ENCODE data around the gene UCN.

The UCN gene

DNA sequence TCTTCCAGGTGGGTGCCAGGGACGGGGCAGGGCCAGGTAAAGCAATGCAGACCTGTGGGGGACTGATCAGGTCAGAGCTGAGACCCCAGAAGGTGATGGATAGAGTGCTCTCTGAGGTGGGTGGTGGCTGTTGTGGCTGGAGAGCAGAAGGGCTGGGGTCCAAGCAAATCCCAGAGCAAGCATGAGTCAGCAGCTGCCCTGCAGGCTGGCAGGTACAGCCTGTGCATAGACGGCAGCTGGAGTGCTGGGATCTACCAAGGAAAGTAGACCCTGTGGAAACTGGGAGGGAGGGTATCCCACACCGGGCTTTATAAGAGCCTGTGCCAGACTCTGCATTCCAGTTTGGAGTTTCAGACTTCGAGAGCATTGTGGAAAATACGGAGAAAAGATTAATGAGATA is 25.4 kb downstream of the UCN start:
- Histone ChIP-seq H3K4me1 (ENCODE audit: insufficient read depth, low read length, severe bottlenecking) (no peaks in the 10 kb centered on the region), H3K4me2 (ENCODE audit: low read length) (no peak overlapping the region), H3K9me3 (ENCODE audit: low read length) (no peaks in the 10 kb centered on the region), H3K9ac (ENCODE audit: low read length) (no peak overlapping the region), H3K27ac (ENCODE audit: low read depth, low read length, poor library complexity, severe bottlenecking) (no peak overlapping the region), H3K9me2 (ENCODE audit: low read depth, low read length) (no peaks in the 10 kb centered on the region), H3K4me3 (ENCODE audit: low read depth, low read length, poor library complexity, severe bottlenecking) (no peak overlapping the region), H3K27me3 (ENCODE audit: insufficient read depth, low read length) (no peaks in the 10 kb centered on the region; the same call in 1 of the 2 replicates), H3K79me2 (ENCODE audit: insufficient read depth, low read length) (no peaks in the 10 kb centered on the region), H3F3A (ENCODE audit: insufficient read depth, low read length) (no peaks in the 10 kb centered on the region), H2AFZ (ENCODE audit: low read length) (no peak overlapping the region), H4K20me1 (ENCODE audit: insufficient read depth, low read length) (no peaks in the 10 kb centered on the region), H3K36me3 (ENCODE audit: insufficient read depth, low read length) (no peaks in the 10 kb centered on the region)
- no peak for TF ChIP-seq EZH2 (IDR thresholded peaks at IDR 0.05; ENCODE audit: borderline replicate concordance, low read length)
- TF ChIP-seq, protein P1, sequence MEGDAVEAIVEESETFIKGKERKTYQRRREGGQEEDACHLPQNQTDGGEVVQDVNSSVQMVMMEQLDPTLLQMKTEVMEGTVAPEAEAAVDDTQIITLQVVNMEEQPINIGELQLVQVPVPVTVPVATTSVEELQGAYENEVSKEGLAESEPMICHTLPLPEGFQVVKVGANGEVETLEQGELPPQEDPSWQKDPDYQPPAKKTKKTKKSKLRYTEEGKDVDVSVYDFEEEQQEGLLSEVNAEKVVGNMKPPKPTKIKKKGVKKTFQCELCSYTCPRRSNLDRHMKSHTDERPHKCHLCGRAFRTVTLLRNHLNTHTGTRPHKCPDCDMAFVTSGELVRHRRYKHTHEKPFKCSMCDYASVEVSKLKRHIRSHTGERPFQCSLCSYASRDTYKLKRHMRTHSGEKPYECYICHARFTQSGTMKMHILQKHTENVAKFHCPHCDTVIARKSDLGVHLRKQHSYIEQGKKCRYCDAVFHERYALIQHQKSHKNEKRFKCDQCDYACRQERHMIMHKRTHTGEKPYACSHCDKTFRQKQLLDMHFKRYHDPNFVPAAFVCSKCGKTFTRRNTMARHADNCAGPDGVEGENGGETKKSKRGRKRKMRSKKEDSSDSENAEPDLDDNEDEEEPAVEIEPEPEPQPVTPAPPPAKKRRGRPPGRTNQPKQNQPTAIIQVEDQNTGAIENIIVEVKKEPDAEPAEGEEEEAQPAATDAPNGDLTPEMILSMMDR (IDR thresholded peaks at IDR 0.05; ENCODE audit: low read length) = no peak

DNA sequence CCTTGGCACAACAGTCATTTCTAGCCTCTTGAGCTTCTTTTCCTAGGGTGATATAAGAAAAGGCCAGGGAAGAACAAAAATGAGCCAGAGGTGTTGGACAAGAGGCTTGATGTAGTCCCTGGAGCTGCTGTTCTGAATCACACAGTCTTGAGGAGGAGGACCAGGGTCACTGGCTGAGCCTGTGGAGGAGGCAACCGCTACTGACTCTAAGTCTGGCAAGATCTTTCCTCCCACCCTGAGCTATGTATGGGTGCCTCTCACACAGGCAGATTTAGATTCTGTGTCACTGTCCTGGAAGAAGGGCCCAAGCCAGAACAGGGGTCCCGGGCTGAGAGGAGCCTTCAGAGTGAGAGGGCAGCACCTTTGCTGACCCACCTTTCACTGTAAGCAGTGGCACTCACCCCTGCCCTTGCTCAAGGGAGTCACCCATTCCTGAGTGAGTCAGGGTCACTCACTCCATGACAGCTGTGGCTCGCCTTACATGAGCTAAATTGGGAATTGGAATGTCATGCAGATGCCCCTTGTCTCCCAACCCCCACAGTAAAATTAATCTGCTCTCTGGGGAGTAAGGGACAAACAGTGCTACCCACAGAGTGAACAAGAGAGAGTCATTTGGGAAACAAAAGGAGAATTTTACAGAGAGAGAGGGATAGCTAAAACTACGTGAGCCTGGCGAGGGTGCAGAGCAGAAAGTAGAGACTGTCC is 26.2 kb downstream of the UCN start, which contains the start of gene TRIM54:
TRIM54 (plus strand) TSS at position 575 of the 705 bp plus-strand sequence. CDS start 303 bp downstream, outside the sequence.
- no peaks in the 10 kb centered on the region for H3K79me2 ChIP-seq (ENCODE audit: insufficient read depth, low read length)
- no peak within 1 kb of the TSS for H3K9ac ChIP-seq (ENCODE audit: low read length)
- H3K27me3 ChIP-seq (ENCODE audit: insufficient read depth, low read length) = no peaks in the 10 kb centered on the region; the same call in 1 of the 2 replicates
- H3K4me3 ChIP-seq (ENCODE audit: low read depth, low read length, poor library complexity, severe bottlenecking) = no peak within 1 kb of the TSS
- no peaks in the 10 kb centered on the region for H3K9me2 ChIP-seq (ENCODE audit: low read depth, low read length)
- no peaks in the 10 kb centered on the region for H3K36me3 ChIP-seq (ENCODE audit: insufficient read depth, low read length)
- H3F3A ChIP-seq (ENCODE audit: insufficient read depth, low read length) = no peaks in the 10 kb centered on the region
- H3K27ac ChIP-seq (ENCODE audit: low read depth, low read length, poor library complexity, severe bottlenecking) = no peak within 1 kb of the TSS
- TF ChIP-seq, protein P1 (IDR thresholded peaks at IDR 0.05; ENCODE audit: low read length) = no peak
- no peak for TF ChIP-seq EZH2 (IDR thresholded peaks at IDR 0.05; ENCODE audit: borderline replicate concordance, low read length)
- H4K20me1 ChIP-seq (ENCODE audit: insufficient read depth, low read length) = no peaks in the 10 kb centered on the region
- no peaks in the 10 kb centered on the region for H3K9me3 ChIP-seq (ENCODE audit: low read length)
- H3K4me2 ChIP-seq (ENCODE audit: low read length) = no peak within 1 kb of the TSS
- no peaks in the 10 kb centered on the region for H3K4me1 ChIP-seq (ENCODE audit: insufficient read depth, low read length, severe bottlenecking)
- no peak within 1 kb of the TSS for H2AFZ ChIP-seq (ENCODE audit: low read length)

DNA sequence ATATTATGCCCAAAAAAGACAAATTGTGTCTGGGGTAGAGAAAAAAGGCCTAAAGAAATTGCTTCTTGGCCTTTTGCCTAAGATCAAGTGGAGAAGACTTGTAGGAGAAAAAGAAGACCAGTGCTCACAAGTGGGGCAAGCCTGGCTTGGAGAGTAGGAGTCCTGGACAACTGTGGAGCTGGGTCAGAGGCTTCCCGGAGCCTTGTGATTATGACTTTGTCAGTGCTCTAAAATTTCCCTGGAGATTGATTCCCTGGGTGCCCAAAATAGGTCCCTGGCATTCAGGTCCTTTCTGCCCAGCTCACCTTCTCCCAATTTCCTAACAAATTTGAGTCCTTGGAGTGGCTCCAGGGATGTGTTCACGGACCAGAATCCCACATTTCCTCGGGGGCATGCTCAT is 26.8 kb downstream of the UCN start:
- Histone ChIP-seq H3K27ac (ENCODE audit: low read depth, low read length, poor library complexity, severe bottlenecking) (no peak overlapping the region), H3K9ac (ENCODE audit: low read length) (no peak overlapping the region), H3K4me3 (ENCODE audit: low read depth, low read length, poor library complexity, severe bottlenecking) (no peak overlapping the region), H3K4me2 (ENCODE audit: low read length) (no peak overlapping the region), H3K36me3 (ENCODE audit: insufficient read depth, low read length) (no peaks in the 10 kb centered on the region), H3K4me1 (ENCODE audit: insufficient read depth, low read length, severe bottlenecking) (no peaks in the 10 kb centered on the region), H3K27me3 (ENCODE audit: insufficient read depth, low read length) (no peaks in the 10 kb centered on the region; the same call in 1 of the 2 replicates), H3K9me2 (ENCODE audit: low read depth, low read length) (no peaks in the 10 kb centered on the region), H2AFZ (ENCODE audit: low read length) (no peak overlapping the region), H4K20me1 (ENCODE audit: insufficient read depth, low read length) (no peaks in the 10 kb centered on the region), H3K79me2 (ENCODE audit: insufficient read depth, low read length) (no peaks in the 10 kb centered on the region), H3F3A (ENCODE audit: insufficient read depth, low read length) (no peaks in the 10 kb centered on the region), H3K9me3 (ENCODE audit: low read length) (no peaks in the 10 kb centered on the region)
- TF ChIP-seq, protein P1 (IDR thresholded peaks at IDR 0.05; ENCODE audit: low read length) = no peak
- TF ChIP-seq EZH2 (IDR thresholded peaks at IDR 0.05; ENCODE audit: borderline replicate concordance, low read length) = no peak
